CD14-positive monocyte (primary cell): ENCODE measurements around the gene ACVR2B. TPM values are rescaled to one million over a fixed set of nuclear protein-coding genes. Genes with fewer than 3 reads are reported as not detected.

Source experiments
- DNase-seq, 3 donors: peaks; one replicate each; pipeline ENCODE4 v3.0.0-alpha.2; 2011 to 2022
- H2AFZ ChIP-seq: 2 replicates; pipeline ENCODE4 v1.6.0; 2012; ENCODE audit warnings: mild to moderate bottlenecking, low read depth, low read length, inconsistent platforms; ENCODE audit not compliant: insufficient read depth, poor library complexity, severe bottlenecking
- H3K27ac ChIP-seq, 2 donors: 1 replicate in 1 of 2; 2 replicates in 1 of 2; pipeline ENCODE4 v1.5.1; 2012 to 2013; ENCODE audit warnings: low read length in 2 of 2, control low read depth in 1 of 2, inconsistent platforms in 1 of 2, low read depth in 1 of 2, mild to moderate bottlenecking in 1 of 2
- H3K27me3 ChIP-seq, 2 donors: one replicate each; pipeline versions ENCODE4 v1.6.0 to v1.6.1; 2011 to 2013; ENCODE audit warnings: low read length in 2 of 2; ENCODE audit not compliant: control insufficient read depth in 2 of 2, insufficient read depth in 2 of 2
- H3K36me3 ChIP-seq, 2 donors: replicated peaks in 1 of 2; 1 replicate in 1 of 2; 2 replicates in 1 of 2; pipeline versions ENCODE4 v1.5.1 to v1.6.1; 2012 to 2013; ENCODE audit warnings: low read length in 2 of 2, control low read depth in 1 of 2, inconsistent platforms in 1 of 2, mild to moderate bottlenecking in 1 of 2; ENCODE audit not compliant: insufficient read depth in 2 of 2, control insufficient read depth in 1 of 2
- H3K4me1 ChIP-seq, 2 donors: 1 replicate in 1 of 2; 2 replicates in 1 of 2; pipeline versions ENCODE4 v1.5.1 to v1.6.1; 2012 to 2013; ENCODE audit warnings: low read length in 2 of 2, control low read depth in 1 of 2, inconsistent platforms in 1 of 2, mild to moderate bottlenecking in 1 of 2, moderate library complexity in 1 of 2; ENCODE audit not compliant: insufficient read depth in 2 of 2, control insufficient read depth in 1 of 2
- H3K4me2 ChIP-seq: replicated peaks from 2 replicates; pipeline ENCODE3; 2012; ENCODE audit warnings: low read length, moderate library complexity, mild to moderate bottlenecking; ENCODE audit not compliant: poor library complexity, severe bottlenecking; ENCODE audit errors: extremely low read depth
- H3K4me3 ChIP-seq, 3 experiments: fragments of 200-600 bp in 1 of 3; sonication (generic) in 1 of 3; replicated peaks in 1 of 3; 1 replicate in 2 of 3; 2 replicates in 1 of 3; pipeline ENCODE4 v1.5.1; 2011 to 2013; ENCODE audit warnings: low read length in 3 of 3, mild to moderate bottlenecking in 3 of 3, control low read depth in 2 of 3, low read depth in 2 of 3, inconsistent platforms in 1 of 3, moderate library complexity in 1 of 3
- H3K79me2 ChIP-seq: 2 replicates; pipeline ENCODE4 v1.6.0; 2012; ENCODE audit warnings: mild to moderate bottlenecking, control low read depth, inconsistent platforms, low read length, moderate library complexity; ENCODE audit not compliant: insufficient read depth
- H3K9ac ChIP-seq: 2 replicates; pipeline ENCODE4 v1.6.0; 2017; ENCODE audit warnings: low read length, mild to moderate bottlenecking; ENCODE audit not compliant: insufficient read depth, poor library complexity, severe bottlenecking
- H3K9me3 ChIP-seq, 2 donors: replicated peaks in 1 of 2; 1 replicate in 1 of 2; 2 replicates in 1 of 2; pipeline versions ENCODE4 v1.5.1 to v1.6.1; 2012 to 2013; ENCODE audit warnings: low read length in 2 of 2, control low read depth in 1 of 2; ENCODE audit not compliant: control insufficient read depth in 1 of 2, insufficient read depth in 1 of 2
- H4K20me1 ChIP-seq: 2 replicates; pipeline ENCODE4 v1.6.0; 2012; ENCODE audit warnings: mild to moderate bottlenecking, low read length, control low read depth, moderate library complexity; ENCODE audit not compliant: insufficient read depth
- H3K27ac Mint-ChIP-seq, 7 donors: one replicate each; pipeline ENCODE4 v1.8.0; 2020; ENCODE audit warnings: mild to moderate bottlenecking in 7 of 7, mixed read lengths in 7 of 7, moderate library complexity in 6 of 7, inconsistent platforms in 2 of 7
- H3K27me3 Mint-ChIP-seq, 3 donors: one replicate each; pipeline ENCODE4 v1.8.0; 2021 to 2022; ENCODE audit warnings: low read depth in 3 of 3, mild to moderate bottlenecking in 3 of 3, mixed read lengths in 3 of 3, moderate library complexity in 3 of 3, inconsistent platforms in 1 of 3
- H3K36me3 Mint-ChIP-seq, 2 donors: one replicate each; pipeline ENCODE4 v1.8.0; 2020; ENCODE audit warnings: mixed read lengths in 2 of 2, inconsistent platforms in 1 of 2, mild to moderate bottlenecking in 1 of 2
- H3K4me1 Mint-ChIP-seq: one replicate; pipeline ENCODE4 v1.8.0; 2020; ENCODE audit warnings: mild to moderate bottlenecking, mixed read lengths
- H3K4me3 Mint-ChIP-seq, 2 donors: one replicate each; pipeline ENCODE4 v1.8.0; 2020; ENCODE audit warnings: mild to moderate bottlenecking in 2 of 2, mixed read lengths in 2 of 2, moderate library complexity in 1 of 2
- H3K9me3 Mint-ChIP-seq, 7 donors: one replicate each; pipeline ENCODE4 v1.8.0; 2020 to 2022; ENCODE audit warnings: mixed read lengths in 7 of 7, mild to moderate bottlenecking in 6 of 7, moderate library complexity in 6 of 7, inconsistent platforms in 2 of 7
- WGBS: methylation state at CpG from one replicate; pipeline ENCODE4 v1.1.5; 2013; ENCODE audit warnings: missing lambda C conversion rate; ENCODE audit not compliant: insufficient coverage; 5-methylcytosine and 5-hydroxymethylcytosine counted together
- intact Hi-C, 2 donors: fragments of 100-400 bp; cut with micrococcal nuclease; formaldehyde crosslinking; loops; one replicate each; pipeline versions ENCODE4 v1.15.0 to v1.15.1; 2023
- polyA plus RNA-seq, 3 donors: library from polyadenylated mRNA; depleted of rRNA in 1 of 3; unstranded in 2 of 3; stranded (reverse) in 1 of 3; fragments of 300-500 nt in 2 of 3; fragments of >200 nt in 1 of 3; fragmentation: Illumina TruSeq in 2 of 3; gene quantifications; 1 replicate in 2 of 3; 2 replicates in 1 of 3; pipeline ENCODE4 v1.2.3, GENCODE V29; 2012 to 2021
- TF ChIP-seq, protein P1 (sequence below): fragments of 200-600 bp; IDR thresholded peaks from one replicate; pipeline ENCODE4 v1.8.0; 2022; ENCODE audit warnings: antibody characterized with exemption, mild to moderate bottlenecking

ACVR2B gene
- polyA plus RNA-seq, 3 donors, result 0.15 to 0.41 TPM; not detected in 1

DNA sequence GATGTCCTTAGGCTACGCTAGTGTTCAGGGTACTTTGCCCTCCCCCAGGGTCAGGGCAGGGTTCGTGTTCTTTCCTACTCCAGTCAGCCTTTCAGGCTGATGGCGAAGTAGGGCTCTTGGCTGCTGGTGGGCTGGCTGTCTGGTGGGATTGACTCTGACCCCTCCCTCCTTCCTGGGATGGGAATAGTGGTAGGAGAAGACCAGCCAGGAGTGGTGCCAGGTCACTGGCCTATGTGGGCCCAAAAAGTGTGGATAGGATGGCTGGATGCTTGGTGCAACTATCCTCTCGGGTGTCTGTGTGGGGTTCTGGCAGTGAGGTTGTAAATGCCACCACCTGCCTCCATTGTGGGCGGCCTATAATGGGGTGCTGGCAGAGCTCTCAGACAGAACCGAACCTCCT, 22.0 kb downstream of the ACVR2B start:
- H3K4me3 ChIP-seq, result no peak overlapping the region
- H3K9ac ChIP-seq, result no peak overlapping the region
- TF ChIP-seq, protein P1, sequence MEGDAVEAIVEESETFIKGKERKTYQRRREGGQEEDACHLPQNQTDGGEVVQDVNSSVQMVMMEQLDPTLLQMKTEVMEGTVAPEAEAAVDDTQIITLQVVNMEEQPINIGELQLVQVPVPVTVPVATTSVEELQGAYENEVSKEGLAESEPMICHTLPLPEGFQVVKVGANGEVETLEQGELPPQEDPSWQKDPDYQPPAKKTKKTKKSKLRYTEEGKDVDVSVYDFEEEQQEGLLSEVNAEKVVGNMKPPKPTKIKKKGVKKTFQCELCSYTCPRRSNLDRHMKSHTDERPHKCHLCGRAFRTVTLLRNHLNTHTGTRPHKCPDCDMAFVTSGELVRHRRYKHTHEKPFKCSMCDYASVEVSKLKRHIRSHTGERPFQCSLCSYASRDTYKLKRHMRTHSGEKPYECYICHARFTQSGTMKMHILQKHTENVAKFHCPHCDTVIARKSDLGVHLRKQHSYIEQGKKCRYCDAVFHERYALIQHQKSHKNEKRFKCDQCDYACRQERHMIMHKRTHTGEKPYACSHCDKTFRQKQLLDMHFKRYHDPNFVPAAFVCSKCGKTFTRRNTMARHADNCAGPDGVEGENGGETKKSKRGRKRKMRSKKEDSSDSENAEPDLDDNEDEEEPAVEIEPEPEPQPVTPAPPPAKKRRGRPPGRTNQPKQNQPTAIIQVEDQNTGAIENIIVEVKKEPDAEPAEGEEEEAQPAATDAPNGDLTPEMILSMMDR, result no peak
- Mint-ChIP-seq H3K4me3 (no peak overlapping the region), H3K27me3 (peaks cover 0 to 2% (median 0%) of the 10 kb centered on the region in 3 donors), H3K27ac (no peak overlapping the region), H3K9me3 (no peaks in the 10 kb centered on the region), H3K4me1 (no peaks in the 10 kb centered on the region), H3K36me3 (peaks cover 0 to 2% of the 10 kb centered on the region in 2 donors)
- no peaks in the 10 kb centered on the region for H4K20me1 ChIP-seq
- H3K36me3 ChIP-seq, result no peaks in the 10 kb centered on the region
- no peaks in the 10 kb centered on the region for H3K27me3 ChIP-seq
- intact Hi-C loops, result loop anchor here in 1 of 2 donors (5.0 kb wide), 1 partner anchor 358 kb away; no protein-coding TSS in a partner anchor
- no peak overlapping the region for H3K4me2 ChIP-seq
- no peak overlapping the region for H3K27ac ChIP-seq
- no peaks in the 10 kb centered on the region for H3K9me3 ChIP-seq
- H3K4me1 ChIP-seq, result no peaks in the 10 kb centered on the region
- H3K79me2 ChIP-seq, result no peaks in the 10 kb centered on the region
- H2AFZ ChIP-seq, result no peak overlapping the region
- WGBS, result 92% methylated on average over 2 of the region's 6 CpGs
- no peak for DNase-seq

DNA sequence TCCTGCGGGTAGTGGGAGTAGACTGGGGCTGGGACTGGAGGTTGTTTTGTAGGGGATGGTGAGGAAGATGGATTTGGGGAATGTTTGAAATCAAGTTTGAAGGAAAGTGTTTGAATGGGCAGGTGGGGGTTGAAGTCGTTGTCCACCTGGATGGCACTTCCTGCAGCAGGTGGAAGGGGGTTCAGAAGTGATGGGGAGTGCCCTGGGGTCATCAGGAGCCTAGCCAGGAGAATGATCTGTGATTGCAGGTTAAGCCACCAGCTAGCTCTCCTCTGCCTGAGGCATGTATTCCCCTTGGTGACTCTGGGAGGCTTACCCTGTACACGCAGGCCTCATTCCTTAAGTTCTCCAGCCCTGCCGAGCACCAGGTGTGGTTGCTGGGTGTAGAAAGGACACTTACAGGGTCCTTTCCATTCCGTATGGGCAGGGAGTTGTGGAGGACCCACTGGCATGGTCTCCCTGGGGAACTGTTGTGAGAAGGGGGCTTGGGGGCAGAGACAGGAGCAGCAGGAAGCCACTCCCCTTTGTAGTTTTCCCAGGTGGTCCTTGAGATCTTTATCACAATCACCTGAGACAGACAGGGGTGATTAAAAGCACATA, 22.6 kb downstream of the ACVR2B start:
- WGBS, result 89% methylated on average over 4 of the region's 5 CpGs
- Histone ChIP-seq H4K20me1 (no peaks in the 10 kb centered on the region), H3K9me3 (no peaks in the 10 kb centered on the region), H3K9ac (no peak overlapping the region), H3K27ac (no peak overlapping the region), H3K27me3 (no peaks in the 10 kb centered on the region), H3K36me3 (no peaks in the 10 kb centered on the region), H3K4me2 (no peak overlapping the region), H2AFZ (no peak overlapping the region), H3K4me1 (no peaks in the 10 kb centered on the region), H3K79me2 (no peaks in the 10 kb centered on the region), H3K4me3 (no peak overlapping the region)
- Mint-ChIP-seq H3K27ac (no peak overlapping the region), H3K27me3 (peaks cover 0 to 2% (median 0%) of the 10 kb centered on the region in 3 donors), H3K36me3 (peaks cover under 1 to 2% of the 10 kb centered on the region in 2 donors), H3K4me1 (no peaks in the 10 kb centered on the region), H3K4me3 (no peak overlapping the region), H3K9me3 (no peaks in the 10 kb centered on the region)
- intact Hi-C loops, result loop anchor here in 1 of 2 donors (5.0 kb wide), 1 partner anchor 359 kb away; no protein-coding TSS in a partner anchor
- DNase-seq, result no peak
- TF ChIP-seq, protein P1, result no peak
